Measurements from ENCODE around the gene VAV3.

DNA sequence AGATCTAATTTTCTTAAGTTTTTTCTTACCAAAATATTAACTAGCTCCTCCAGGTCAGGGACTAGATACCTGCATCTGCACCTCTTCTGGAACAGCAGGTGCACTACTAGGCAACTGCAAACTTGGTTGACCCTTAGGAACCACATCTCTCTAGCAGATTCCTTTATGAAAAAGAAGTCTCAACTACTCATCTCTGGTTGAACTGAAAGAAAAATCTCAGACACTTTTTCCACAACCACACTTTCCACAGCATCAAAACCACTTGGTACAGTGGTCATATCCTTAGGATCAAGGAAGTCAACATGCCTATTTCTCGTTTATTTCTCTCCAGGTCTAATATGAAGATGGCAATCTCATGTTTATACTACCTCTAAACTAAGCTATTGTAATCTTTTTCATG lies 52.3 kb downstream of the VAV3 start:
- TF ChIP-seq EZH2 (IDR thresholded peaks at IDR 0.05) (no peak), TCF7L2 (IDR thresholded peaks at IDR 0.05; ENCODE audit: borderline replicate concordance, extremely low read depth, insufficient read depth, insufficient read length) (no peak), POLR2AphosphoS5 (IDR thresholded peaks at IDR 0.05; ENCODE audit: low read depth, low read length) (no peak), POLR2A (IDR thresholded peaks at IDR 0.05; ENCODE audit: borderline replicate concordance, extremely low read depth, insufficient read depth, insufficient read length) (no peak), RAD21 (IDR thresholded peaks at IDR 0.05; ENCODE audit: low read depth) (no peak), SP1 (IDR thresholded peaks at IDR 0.05; ENCODE audit: low read depth) (no peak), CEBPB (IDR thresholded peaks at IDR 0.05; ENCODE audit: low read depth) (no peak), YY1 (IDR thresholded peaks at IDR 0.05; ENCODE audit: extremely low read depth, insufficient replicate concordance, low read depth, low read length) (no peak), SIN3A (IDR thresholded peaks at IDR 0.05; ENCODE audit: low read depth) (no peak), EZH2phosphoT487 (IDR thresholded peaks at IDR 0.05; ENCODE audit: borderline replicate concordance) (no peak), ZNF274 (IDR thresholded peaks at IDR 0.05; ENCODE audit: low read depth, low read length) (no peak)
- TF ChIP-seq, protein P1, sequence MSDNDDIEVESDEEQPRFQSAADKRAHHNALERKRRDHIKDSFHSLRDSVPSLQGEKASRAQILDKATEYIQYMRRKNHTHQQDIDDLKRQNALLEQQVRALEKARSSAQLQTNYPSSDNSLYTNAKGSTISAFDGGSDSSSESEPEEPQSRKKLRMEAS (IDR thresholded peaks at IDR 0.05) = no peak
- TF ChIP-seq, protein P2, sequence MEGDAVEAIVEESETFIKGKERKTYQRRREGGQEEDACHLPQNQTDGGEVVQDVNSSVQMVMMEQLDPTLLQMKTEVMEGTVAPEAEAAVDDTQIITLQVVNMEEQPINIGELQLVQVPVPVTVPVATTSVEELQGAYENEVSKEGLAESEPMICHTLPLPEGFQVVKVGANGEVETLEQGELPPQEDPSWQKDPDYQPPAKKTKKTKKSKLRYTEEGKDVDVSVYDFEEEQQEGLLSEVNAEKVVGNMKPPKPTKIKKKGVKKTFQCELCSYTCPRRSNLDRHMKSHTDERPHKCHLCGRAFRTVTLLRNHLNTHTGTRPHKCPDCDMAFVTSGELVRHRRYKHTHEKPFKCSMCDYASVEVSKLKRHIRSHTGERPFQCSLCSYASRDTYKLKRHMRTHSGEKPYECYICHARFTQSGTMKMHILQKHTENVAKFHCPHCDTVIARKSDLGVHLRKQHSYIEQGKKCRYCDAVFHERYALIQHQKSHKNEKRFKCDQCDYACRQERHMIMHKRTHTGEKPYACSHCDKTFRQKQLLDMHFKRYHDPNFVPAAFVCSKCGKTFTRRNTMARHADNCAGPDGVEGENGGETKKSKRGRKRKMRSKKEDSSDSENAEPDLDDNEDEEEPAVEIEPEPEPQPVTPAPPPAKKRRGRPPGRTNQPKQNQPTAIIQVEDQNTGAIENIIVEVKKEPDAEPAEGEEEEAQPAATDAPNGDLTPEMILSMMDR (IDR thresholded peaks at IDR 0.05 in 2 of 3, conservative IDR thresholded peaks at IDR 0.05 in 1 of 3; ENCODE audit: borderline replicate concordance in 1 of 3, insufficient read depth in 1 of 3, low read depth in 2 of 3, low read length in 2 of 3) = no peak
